H9 (cell line): Measurements from ENCODE around the gene SPRED2. TPM values are rescaled to one million over a fixed set of nuclear protein-coding genes. Genes with fewer than 3 reads are reported as not detected.

Source experiments
- DNase-seq: peaks from one replicate; pipeline ENCODE4 v3.0.0-alpha.2; 2017
- H2AFZ ChIP-seq: one replicate; pipeline ENCODE4 v1.6.1; 2013; ENCODE audit warnings: mild to moderate bottlenecking, low read length, control low read depth, moderate library complexity
- H2AK5ac ChIP-seq: 2 replicates; pipeline ENCODE4 v1.6.1; 2013; ENCODE audit warnings: low read length, control low read depth, mixed read lengths; ENCODE audit not compliant: insufficient read length
- H2BK120ac ChIP-seq: one replicate; pipeline ENCODE4 v1.6.1; 2013; ENCODE audit warnings: low read depth, mild to moderate bottlenecking, low read length, control low read depth, inconsistent platforms; ENCODE audit not compliant: poor library complexity, severe bottlenecking
- H2BK12ac ChIP-seq: 2 replicates; pipeline ENCODE4 v1.6.1; 2013; ENCODE audit warnings: low read length, control low read depth, mixed read lengths, low read depth; ENCODE audit not compliant: insufficient read length
- H2BK15ac ChIP-seq: 2 replicates; pipeline ENCODE4 v1.6.1; 2013; ENCODE audit warnings: low read depth, low read length, control low read depth
- H2BK20ac ChIP-seq: one replicate; pipeline ENCODE4 v1.6.1; 2013; ENCODE audit warnings: low read depth, mild to moderate bottlenecking, low read length, control low read depth, inconsistent platforms; ENCODE audit not compliant: poor library complexity, severe bottlenecking
- H2BK5ac ChIP-seq: 2 replicates; pipeline ENCODE4 v1.6.1; 2013; ENCODE audit warnings: low read length, control low read depth, mixed read lengths; ENCODE audit not compliant: insufficient read length
- H3K14ac ChIP-seq: 2 replicates; pipeline ENCODE4 v1.6.1; 2013; ENCODE audit warnings: low read length, control low read depth; ENCODE audit not compliant: insufficient read depth
- H3K18ac ChIP-seq: 2 replicates; pipeline ENCODE4 v1.6.1; 2013; ENCODE audit warnings: low read depth, mild to moderate bottlenecking, mixed read lengths, low read length, control low read depth; ENCODE audit not compliant: insufficient read length
- H3K23ac ChIP-seq: 2 replicates; pipeline ENCODE4 v1.6.1; 2013; ENCODE audit warnings: low read length, control low read depth, mixed read lengths, low read depth; ENCODE audit not compliant: insufficient read length
- H3K23me2 ChIP-seq: 2 replicates; pipeline ENCODE4 v1.6.1; 2013; ENCODE audit warnings: low read depth, mild to moderate bottlenecking, mixed read lengths, low read length, control low read depth; ENCODE audit not compliant: insufficient read length, poor library complexity, severe bottlenecking
- H3K27ac ChIP-seq: 2 replicates; pipeline ENCODE4 v1.5.1; 2013; ENCODE audit warnings: low read length, control low read depth, mixed read lengths, low read depth; ENCODE audit not compliant: insufficient read length
- H3K27me3 ChIP-seq: 2 replicates; pipeline ENCODE4 v1.6.1; 2013; ENCODE audit warnings: low read length, control low read depth, inconsistent platforms; ENCODE audit not compliant: insufficient read depth
- H3K4ac ChIP-seq: 2 replicates; pipeline ENCODE4 v1.6.1; 2013; ENCODE audit warnings: low read depth, mild to moderate bottlenecking, control low read depth, inconsistent platforms, low read length, moderate library complexity
- H3K4me1 ChIP-seq: 2 replicates; pipeline ENCODE4 v1.6.1; 2013; ENCODE audit warnings: low read length, control low read depth, inconsistent platforms; ENCODE audit not compliant: insufficient read depth
- H3K4me2 ChIP-seq: 2 replicates; pipeline ENCODE4 v1.6.1; 2013; ENCODE audit warnings: low read length, control low read depth, mixed read lengths; ENCODE audit not compliant: insufficient read length, insufficient read depth
- H3K56ac ChIP-seq: 2 replicates; pipeline ENCODE4 v1.6.1; 2013; ENCODE audit warnings: low read depth, mild to moderate bottlenecking, mixed read lengths, low read length, control low read depth; ENCODE audit not compliant: insufficient read length
- H3K79me1 ChIP-seq: 2 replicates; pipeline ENCODE4 v1.6.1; 2013; ENCODE audit warnings: low read depth, mild to moderate bottlenecking, moderate library complexity, low read length, control low read depth, inconsistent platforms; ENCODE audit not compliant: insufficient read depth, poor library complexity, severe bottlenecking
- H3K79me2 ChIP-seq: 2 replicates; pipeline ENCODE4 v1.6.1; 2013; ENCODE audit warnings: low read length, control low read depth, inconsistent platforms; ENCODE audit not compliant: insufficient read depth
- H3K9ac ChIP-seq: 2 replicates; pipeline ENCODE4 v1.6.1; 2013; ENCODE audit warnings: low read length, control low read depth, mixed read lengths; ENCODE audit not compliant: insufficient read length; ENCODE audit errors: extremely low read depth
- H3K9me3 ChIP-seq: one replicate; pipeline ENCODE4 v1.6.1; 2013; ENCODE audit warnings: low read depth, low read length, inconsistent platforms; ENCODE audit not compliant: control insufficient read depth
- H3T11ph ChIP-seq: one replicate; pipeline ENCODE4 v1.6.1; 2013; ENCODE audit warnings: mild to moderate bottlenecking, low read length, control low read depth, inconsistent platforms
- H4K20me1 ChIP-seq: one replicate; pipeline ENCODE4 v1.6.1; 2013; ENCODE audit not compliant: control insufficient read depth, insufficient read length, insufficient read depth
- H4K5ac ChIP-seq: 2 replicates; pipeline ENCODE4 v1.6.1; 2013; ENCODE audit warnings: low read depth, mild to moderate bottlenecking, mixed read lengths, low read length, control low read depth; ENCODE audit not compliant: insufficient read length
- H4K8ac ChIP-seq: replicated peaks from 2 replicates; pipeline ENCODE4 v1.6.1; 2013; ENCODE audit warnings: low read length, control low read depth, mixed read lengths, low read depth; ENCODE audit not compliant: insufficient read length
- H4K91ac ChIP-seq: 2 replicates; pipeline ENCODE4 v1.6.1; 2013; ENCODE audit warnings: low read depth, mild to moderate bottlenecking, moderate library complexity, mixed read lengths, low read length, control low read depth; ENCODE audit not compliant: insufficient read length
- H3K27ac Mint-ChIP-seq, 3 experiments: 2 replicates in 2 of 3; 3 replicates in 1 of 3; pipeline ENCODE4 v1.8.0; 2020 to 2021; ENCODE audit warnings: mixed read lengths in 3 of 3, mild to moderate bottlenecking in 1 of 3, moderate library complexity in 1 of 3
- H3K27me3 Mint-ChIP-seq: 2 replicates; pipeline ENCODE4 v1.8.0; 2021; ENCODE audit warnings: low read depth, mild to moderate bottlenecking, moderate library complexity, mixed read lengths
- H3K36me3 Mint-ChIP-seq, 3 experiments: 2 replicates in 2 of 3; 3 replicates in 1 of 3; pipeline ENCODE4 v1.8.0; 2020 to 2021; ENCODE audit warnings: low read depth in 3 of 3, mixed read lengths in 3 of 3; ENCODE audit not compliant: insufficient read depth in 1 of 3
- H3K4me1 Mint-ChIP-seq, 2 experiments: 2 replicates each; pipeline ENCODE4 v1.8.0; 2020; ENCODE audit warnings: mixed read lengths in 2 of 2
- H3K4me3 Mint-ChIP-seq, 2 experiments: 2 replicates in 1 of 2; 3 replicates in 1 of 2; pipeline ENCODE4 v1.8.0; 2020 to 2021; ENCODE audit warnings: mild to moderate bottlenecking in 2 of 2, mixed read lengths in 2 of 2, moderate library complexity in 1 of 2
- H3K9me3 Mint-ChIP-seq, 2 experiments: 2 replicates in 1 of 2; 3 replicates in 1 of 2; pipeline ENCODE4 v1.8.0; 2020; ENCODE audit warnings: mild to moderate bottlenecking in 2 of 2, mixed read lengths in 2 of 2, moderate library complexity in 1 of 2
- CTCF ChIP-seq: fragments of 200-600 bp; sonication (generic); conservative IDR thresholded peaks from 3 replicates; pipeline ENCODE4 v1.8.0; 2021; ENCODE audit warnings: antibody characterized with exemption, mild to moderate bottlenecking
- WGBS: extraction: QIAGEN DNeasy Blood & Tissue Kit; methylation state at CpG from one replicate; pipeline ENCODE4 v1.1.7; 2013; ENCODE audit warnings: missing lambda C conversion rate, low lambda C conversion rate, mixed read lengths; ENCODE audit not compliant: insufficient read length; ENCODE audit errors: extremely low coverage; 5-methylcytosine and 5-hydroxymethylcytosine counted together
- total RNA-seq: library from RNA; stranded (reverse); gene quantifications from 2 replicates; pipeline ENCODE4 v1.2.1, GENCODE V29; 2021

Gene SPRED2
- total RNA-seq, 1 experiment from 2014 or later, result 23.5 TPM

DNA sequence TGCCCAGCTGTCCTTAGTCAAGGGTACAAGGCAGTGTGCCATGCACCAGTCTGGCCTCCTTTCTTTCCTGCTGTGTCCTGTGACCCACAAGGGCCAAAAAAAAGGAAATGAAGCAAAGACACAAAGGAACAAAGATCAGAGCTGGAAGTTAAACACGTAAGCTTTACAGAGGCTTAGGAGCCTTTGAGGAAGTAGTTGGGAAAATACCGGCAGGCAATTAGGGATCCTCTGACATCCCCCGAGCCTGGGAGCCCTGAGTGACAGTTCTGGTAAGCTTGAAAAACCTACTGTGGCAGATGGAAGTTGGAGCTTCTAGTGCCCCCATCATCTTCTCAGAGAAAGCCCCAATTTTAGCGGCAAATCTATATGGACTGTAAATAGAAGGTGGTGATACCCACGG lies 78.5 kb downstream of the SPRED2 start:
- no peaks in the 10 kb centered on the region for H3K79me1 ChIP-seq
- H4K91ac ChIP-seq, result no peak overlapping the region
- no peak for TF ChIP-seq CTCF
- no peaks in the 10 kb centered on the region for H3K9me3 ChIP-seq
- no peak overlapping the region for H3K14ac ChIP-seq
- H3K9ac ChIP-seq, result no peak overlapping the region
- peaks cover 19% of the 10 kb centered on the region; the same call in 1 of the 2 replicates for H3K4me1 ChIP-seq
- H3K79me2 ChIP-seq, result no peaks in the 10 kb centered on the region
- Mint-ChIP-seq H3K27me3 (peaks cover 30% of the 10 kb centered on the region), H3K36me3 (no peaks in the 10 kb centered on the region), H3K9me3 (no peaks in the 10 kb centered on the region), H3K4me3 (no peak overlapping the region), H3K4me1 (peaks cover 43 to 45% of the 10 kb centered on the region in 2 experiments), H3K27ac (no peak overlapping the region)
- no peak overlapping the region for H3K56ac ChIP-seq
- H2BK20ac ChIP-seq, result no peak overlapping the region
- no peak overlapping the region for H2BK15ac ChIP-seq
- no peak for DNase-seq
- no peak overlapping the region for H2BK5ac ChIP-seq
- no peak overlapping the region for H2BK120ac ChIP-seq
- no peak overlapping the region for H3K4ac ChIP-seq
- no peak overlapping the region for H3K27ac ChIP-seq
- H3K27me3 ChIP-seq, result no peaks in the 10 kb centered on the region
- H3K23me2 ChIP-seq, result no peaks in the 10 kb centered on the region
- H4K5ac ChIP-seq, result no peak overlapping the region
- H3K4me2 ChIP-seq, result no peak overlapping the region
- H3T11ph ChIP-seq, result no peak overlapping the region
- no peak overlapping the region for H2AK5ac ChIP-seq
- H2BK12ac ChIP-seq, result no peak overlapping the region
- no peak overlapping the region for H3K23ac ChIP-seq
- no CpG with 5 or more reads among the region's 5 CpGs for WGBS
- peaks cover 5% of the 10 kb centered on the region for H4K20me1 ChIP-seq
- no peak overlapping the region for H2AFZ ChIP-seq
- no peak overlapping the region for H4K8ac ChIP-seq
- H3K18ac ChIP-seq, result no peak overlapping the region
